CMK (cell line): ENCODE results near the gene ARHGAP42.

Experiments used
- DNase-seq: peaks from one replicate; pipeline ENCODE4 v3.0.0-alpha.2; 2010; ENCODE audit warnings: low read depth

ARHGAP42 gene

DNA sequence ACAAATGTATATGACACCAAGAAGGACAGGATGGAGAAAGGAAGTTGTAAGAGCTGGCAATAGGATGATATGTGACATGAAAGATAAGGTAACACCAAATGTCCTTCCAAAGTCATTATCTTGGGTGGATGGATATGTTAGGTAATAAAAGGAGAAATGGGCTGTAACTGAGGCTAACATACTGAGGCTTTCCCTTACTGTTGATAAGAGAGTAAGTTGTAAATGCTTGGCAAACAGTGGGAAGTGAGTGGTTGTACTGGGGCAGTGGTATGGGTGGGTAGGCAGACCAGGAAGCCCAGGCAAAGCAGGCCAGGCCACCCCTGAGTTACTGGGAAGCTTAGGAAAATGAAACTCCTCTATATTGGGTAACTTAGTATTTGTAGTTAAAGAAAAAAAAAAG, 73.7 kb downstream of the ARHGAP42 start:
- no peak for DNase-seq

DNA sequence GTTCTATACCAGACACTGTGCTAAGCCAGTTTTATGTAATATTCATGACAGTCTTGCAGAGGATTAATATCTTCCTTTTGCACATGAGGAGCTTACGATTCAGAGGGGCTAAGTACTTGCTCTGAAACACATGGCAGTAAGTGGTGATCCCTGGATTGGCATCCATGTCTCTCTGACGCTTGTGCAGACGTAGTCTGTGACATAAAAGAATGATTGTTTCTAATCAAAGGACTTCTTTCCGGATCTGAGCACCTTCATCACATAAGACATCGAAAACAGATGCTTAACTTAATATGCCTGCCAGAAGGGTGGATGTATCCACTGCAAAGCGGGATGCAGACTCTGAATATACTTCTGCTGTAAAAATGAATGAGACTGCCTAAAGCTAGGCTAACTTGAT, 74.8 kb downstream of the ARHGAP42 start:
- no peak for DNase-seq

DNA sequence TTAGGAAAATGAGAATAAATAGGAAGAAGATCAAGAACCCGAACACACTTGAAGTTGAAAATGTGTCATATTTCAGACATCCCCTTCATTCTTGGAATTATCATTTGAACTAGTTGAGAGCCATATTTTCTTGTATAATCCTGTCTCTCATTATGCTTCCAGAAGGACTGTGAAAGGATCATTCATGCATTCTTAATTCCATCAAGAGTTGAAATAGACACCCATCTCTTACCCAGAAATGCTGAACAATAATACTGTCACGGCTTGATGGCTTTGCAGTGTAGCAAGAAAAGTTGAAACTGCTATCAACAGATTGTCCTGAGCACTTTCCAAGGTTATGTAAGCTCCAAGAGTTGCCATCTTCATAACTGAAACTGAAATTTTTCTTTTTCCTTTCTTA, 79.7 kb downstream of the ARHGAP42 start:
- no peak for DNase-seq

DNA sequence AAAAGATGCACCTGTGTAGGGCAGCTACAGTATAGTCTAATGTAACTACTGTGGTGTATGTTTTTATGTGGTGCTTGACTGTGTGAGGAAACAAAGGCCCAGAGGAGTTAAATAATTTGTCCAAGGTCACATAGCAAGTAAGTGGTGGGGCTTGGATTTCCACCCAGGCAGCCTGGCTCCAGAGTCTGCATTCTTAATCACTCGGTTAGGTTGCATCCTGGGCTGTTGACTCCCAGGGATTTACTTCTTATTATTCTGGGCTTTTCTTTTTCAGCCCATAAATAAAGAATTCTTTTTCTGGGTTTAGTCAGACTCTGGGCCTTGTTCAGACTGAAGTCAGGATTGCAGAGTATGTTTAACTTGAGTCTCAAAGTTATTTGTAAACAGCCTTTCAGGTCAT, 82.1 kb downstream of the ARHGAP42 start:
- no peak for DNase-seq

DNA sequence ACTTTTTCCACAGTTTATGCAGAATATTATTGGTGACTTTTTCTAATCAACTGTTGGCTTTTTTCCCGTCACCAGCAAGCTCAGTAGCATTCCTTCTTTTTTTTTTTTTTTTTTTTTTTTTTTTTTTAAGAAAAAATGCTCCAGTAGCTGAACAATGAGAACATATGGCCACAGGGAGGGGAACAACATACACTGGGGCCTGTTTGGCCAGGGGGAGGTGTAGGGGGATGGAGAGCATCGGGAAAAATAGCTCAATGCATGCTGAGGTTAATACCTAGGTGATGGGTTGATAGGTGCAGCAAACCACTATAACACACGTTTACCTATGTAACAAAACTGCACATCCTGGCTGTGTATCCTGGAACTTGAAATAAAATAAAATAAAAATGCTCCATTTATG, 82.5 kb downstream of the ARHGAP42 start:
- no peak for DNase-seq

DNA sequence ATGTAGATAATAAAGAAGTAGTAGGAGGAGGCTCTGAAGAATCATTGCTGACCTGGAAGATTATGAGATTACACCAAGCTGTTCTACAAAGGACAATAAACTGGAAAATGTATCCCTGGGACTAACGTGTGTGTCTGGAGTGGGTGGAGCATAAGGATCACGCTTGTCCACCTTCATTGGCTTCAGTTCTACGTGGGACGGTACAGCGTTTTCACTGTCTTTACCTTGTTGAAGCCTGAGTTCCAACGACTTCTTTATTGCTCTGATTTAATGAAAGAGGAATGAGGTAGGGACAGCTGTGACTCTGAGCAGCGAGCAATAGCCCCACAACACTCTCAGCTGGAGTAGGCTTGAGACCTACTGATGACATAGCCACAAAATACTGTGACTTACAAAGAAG, 87.0 kb downstream of the ARHGAP42 start:
- no peak for DNase-seq

DNA sequence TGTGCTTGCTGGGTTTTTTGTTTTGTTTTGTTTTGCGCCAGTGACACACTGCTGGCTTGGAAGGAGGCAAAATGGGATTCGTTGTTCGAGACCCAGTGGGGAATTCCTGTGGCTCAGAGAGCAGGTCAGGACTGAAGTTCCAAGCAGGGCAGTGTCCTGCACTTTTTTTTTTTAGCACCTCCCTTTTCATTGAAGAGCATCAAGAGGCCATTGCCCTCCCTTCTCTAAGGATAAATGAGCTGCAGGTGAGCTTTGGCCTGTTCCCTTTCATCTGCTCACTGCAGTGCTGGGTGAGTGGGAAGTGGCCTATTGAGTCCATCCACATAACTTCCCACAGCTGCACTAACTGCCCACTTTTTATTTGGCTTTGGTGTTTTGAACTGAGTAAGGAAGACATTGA, 87.8 kb downstream of the ARHGAP42 start:
- no peak for DNase-seq

DNA sequence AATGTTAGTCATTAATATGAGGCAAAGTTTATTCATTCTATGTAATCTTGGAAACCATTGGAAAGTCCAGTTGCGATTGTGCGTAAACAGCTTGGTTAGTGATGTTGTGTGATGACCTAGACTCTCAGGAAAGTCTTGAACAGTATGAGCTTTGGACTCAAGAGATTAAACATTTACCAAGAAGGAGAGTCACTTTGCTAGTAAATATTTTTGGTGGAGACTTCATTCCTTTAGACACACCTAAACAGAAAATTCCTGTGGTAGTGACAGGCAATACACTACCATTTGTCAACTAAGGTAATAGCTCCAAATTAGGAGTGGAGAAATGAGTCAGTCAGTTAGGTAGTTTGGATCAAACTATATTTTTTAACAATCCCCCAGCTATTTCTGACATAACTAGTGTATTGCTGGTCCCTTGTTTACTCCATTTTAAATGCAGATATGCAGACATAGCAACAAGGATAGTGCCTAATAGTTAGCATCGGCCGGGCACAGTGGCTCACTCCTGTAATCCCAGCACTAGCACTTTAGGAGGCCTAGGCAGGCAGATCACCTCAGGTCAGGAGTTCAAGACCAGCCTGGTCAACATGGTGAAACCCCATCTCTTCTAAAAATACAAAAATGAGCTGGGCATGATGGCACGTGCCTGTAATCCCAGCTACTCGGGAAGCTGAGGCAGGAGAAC, 89.3 kb downstream of the ARHGAP42 start:
- DNase-seq, result no peak

DNA sequence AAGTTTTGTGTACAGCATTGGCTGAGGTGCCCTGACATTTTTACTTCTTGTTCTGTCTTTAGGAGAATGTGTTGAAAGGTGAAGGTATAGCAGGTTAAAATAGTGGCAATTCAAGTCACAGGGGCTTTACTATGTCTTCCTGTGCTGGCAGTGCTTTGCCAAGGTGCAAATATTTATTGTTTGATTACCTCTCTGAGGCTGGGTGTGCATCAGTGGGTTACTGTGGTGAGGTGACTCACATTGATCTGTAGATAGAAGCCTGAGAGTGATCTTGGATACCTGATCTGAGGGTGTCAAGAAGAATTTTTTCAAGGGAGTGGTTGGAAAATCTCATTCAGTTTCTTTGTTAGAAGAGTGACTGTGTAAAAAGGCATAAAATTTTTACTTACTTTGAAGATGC, 90.0 kb downstream of the ARHGAP42 start:
- no peak for DNase-seq

DNA sequence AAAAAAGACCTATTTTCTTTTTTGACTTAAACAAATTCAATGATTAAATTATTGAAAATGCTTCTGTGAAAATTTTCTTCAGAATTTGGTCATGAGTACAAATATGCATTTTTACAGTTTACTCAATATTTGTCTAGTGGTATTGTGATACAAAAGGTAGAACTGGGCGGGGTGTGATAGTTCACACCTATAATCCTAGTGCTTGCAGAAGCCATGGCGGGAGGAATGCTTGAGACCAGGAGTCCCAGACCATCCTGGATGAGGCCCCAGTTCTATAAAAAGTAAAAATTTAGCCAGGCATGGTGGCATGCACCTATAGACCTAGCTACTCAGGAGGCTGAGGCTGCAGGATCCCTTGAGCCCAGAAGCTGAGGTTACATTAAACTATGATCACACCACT, 90.6 kb downstream of the ARHGAP42 start:
- DNase-seq, result no peak

DNA sequence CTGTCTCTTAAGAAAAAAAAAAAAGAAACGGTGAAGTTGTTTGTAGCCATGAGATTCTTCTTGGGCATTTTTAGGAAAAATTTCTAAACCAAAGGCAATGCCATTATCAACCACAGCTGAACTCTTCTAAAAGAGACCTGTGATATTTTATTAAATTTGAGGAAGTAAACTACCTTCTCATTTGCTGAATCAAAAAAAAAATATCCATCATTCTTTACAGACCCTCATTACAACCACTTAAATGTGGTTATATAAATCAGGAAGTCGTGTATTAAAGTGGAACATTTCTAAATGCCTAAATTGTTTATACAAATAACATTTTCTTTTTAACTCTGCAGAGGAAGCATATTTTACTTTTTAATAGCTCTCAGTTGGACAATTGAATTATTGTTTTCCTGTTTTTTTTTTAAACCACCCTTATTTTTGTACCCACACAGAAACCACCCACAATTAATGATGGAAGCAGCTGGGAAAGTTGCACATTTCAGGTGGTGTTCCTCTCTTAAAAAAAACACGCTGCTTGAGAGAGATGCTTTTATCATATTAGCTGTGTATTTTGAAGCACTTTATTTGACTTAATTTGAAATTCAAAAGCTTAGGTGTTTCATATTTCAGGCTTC, 91.2 kb downstream of the ARHGAP42 start:
- no peak for DNase-seq

DNA sequence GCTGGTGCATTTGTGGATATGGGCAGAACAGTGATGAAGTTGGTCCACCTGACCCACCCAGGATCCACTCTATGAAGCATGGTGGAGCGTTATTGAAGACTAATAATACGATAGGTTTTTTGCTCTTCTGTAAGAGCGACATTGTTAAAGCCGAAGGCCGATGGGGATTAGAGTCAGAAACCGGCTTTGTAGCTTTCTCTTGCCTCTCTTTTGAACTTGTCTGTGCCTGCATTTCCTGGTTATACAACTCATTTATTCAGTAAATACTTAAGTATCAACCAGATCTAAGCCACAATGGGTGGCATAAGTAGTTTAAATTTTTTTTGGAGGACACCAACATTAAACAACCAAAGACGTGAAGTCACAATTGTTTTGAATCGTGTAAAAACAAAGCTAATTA, 93.4 kb downstream of the ARHGAP42 start:
- no peak for DNase-seq

DNA sequence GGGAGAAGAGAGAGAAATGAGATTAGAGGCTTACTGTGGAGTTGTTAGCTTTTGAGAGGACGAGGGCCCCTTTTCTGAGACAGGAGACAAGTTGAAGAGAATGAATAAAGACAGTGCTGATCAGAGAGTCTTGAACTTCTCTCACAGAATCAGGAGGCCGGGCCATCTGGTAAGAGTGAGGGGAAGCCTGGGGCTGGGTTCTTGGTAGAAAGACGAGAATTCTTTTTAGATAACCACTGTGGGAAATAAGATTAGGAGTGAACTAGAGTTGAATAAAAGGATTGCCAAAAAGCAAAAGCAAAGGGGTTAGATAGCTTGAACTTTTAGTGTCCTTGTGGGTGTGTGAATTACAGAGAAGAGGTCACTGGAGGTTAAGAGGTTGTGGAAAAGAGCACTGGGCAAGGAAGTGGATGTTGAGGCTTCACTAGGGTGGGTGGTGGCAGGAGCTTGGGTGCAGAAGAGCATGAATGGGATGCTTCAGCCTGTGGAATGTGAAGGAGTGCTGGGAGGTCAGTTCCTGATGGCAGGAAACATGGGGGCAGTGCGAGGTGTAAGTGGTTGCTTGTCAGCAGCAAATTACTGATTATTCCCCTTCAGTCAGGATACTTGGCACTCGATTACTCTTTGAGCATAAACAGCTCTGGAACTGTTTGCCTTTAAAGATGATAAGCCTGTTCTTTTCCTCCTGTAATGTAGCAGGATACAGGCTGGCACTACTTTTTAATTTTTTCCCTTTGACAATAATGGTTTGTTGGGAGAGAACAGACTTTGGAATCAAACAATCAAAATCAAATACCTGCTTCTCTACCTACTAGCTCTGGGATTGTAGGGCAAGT, 98.3 kb downstream of the ARHGAP42 start:
- DNase-seq, result no peak

DNA sequence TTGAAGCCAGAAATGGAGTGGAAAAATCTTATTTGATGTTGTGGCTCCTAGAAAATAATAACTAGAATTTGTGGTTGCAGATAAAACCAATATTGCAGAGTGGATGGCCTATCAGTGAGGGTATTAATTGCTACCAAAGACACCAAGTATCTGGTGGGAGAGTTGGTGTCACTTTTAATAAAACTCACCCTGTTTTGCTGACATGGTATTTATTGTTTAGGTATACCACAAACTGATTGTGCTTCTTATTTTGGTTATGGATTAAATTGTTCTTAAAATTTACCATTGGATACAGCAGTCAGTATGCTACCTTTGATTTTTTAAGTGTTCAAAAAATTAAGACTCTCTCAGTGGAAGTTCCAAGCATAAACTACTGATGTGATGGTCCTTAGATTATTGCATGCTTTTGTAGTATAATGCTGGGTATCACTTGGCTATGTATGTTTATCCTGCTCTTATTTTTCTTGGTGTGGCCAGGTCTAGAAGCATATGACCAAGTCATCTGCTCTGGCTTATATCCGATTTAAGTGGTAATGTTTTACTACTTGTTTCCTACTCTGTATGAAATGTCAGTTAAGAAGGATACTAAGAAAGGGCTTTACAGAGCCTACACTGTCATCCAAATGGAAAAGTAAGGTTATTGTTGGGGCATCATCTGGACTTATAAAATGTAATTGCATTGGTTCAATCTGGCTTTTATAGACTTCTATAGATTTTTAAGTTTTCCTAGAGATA, 101.6 kb downstream of the ARHGAP42 start:
- DNase-seq, result no peak

DNA sequence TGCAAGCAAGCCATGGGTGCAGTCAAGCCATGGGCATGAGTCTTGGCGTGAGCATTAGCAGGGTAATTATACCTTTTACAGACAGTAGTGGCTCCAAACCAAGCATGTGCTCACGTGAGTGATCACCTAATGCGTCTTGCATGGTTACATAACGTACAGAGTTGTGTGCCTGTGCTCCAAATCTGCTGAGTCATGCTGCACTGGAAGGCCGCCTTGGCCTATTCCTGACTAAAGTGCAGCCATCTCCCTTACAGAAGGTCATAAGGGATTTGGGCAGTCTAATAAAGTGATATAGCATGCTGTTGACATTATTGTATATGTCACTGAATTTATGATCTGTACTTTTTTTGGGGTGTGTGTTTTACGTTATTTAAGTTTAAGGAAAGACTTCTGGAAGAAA, 102.4 kb downstream of the ARHGAP42 start:
- DNase-seq, result no peak

DNA sequence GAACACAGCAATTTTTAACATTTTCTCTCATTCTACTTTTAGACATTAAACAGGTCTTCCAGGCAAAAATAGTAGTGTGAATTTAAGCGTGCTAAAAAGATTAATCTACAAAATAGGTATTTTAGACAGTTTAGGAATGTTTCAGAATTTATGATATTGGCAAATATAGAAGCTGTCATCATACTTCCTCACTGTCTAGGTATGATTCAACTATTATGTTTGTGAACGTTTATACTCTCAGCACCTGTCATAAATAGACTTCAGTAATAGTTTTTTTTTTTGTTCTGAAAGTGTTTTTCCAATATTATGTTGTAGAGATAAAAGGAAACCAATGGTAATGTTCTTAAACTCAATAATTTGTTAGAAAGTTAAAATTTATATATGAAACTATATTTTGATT, 103.0 kb downstream of the ARHGAP42 start:
- DNase-seq, result no peak

DNA sequence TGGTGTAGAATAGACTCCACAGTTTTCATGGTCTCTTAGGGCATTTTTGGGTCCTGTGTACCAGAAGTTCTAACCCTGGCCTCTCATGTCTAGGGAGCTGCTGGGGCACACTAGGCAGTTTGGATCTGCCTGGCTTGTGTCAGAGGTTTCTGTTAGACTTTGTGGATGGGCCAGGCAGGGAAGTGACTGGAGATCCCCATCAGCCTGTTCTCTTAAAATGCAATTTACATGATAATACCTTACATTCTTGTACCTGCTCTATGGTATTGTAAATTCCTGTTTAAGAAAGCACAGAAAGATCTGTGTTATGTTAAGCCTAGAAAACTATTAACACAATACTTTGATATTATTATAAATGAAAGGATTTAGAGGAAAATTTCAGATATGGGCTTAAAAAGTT, 104.0 kb downstream of the ARHGAP42 start:
- no peak for DNase-seq

DNA sequence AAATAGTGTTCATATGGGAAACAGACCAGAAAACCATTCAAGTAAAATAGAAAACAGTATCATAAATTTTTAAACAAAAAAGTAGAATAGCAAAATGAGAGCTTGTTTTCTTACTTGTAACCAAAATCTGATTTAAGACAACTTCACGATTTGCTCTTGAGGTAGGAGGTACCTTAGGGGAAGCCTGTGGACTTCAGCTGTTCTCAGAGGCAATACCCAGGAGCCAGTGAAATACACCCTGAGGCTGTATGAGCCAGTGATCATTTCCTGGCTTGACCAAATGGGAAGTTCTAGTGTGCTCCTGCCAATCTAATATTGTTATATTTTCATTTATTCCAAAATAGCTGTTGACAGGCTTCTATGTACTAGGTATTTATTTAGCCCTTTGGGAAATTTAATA, 104.8 kb downstream of the ARHGAP42 start:
- no peak for DNase-seq

DNA sequence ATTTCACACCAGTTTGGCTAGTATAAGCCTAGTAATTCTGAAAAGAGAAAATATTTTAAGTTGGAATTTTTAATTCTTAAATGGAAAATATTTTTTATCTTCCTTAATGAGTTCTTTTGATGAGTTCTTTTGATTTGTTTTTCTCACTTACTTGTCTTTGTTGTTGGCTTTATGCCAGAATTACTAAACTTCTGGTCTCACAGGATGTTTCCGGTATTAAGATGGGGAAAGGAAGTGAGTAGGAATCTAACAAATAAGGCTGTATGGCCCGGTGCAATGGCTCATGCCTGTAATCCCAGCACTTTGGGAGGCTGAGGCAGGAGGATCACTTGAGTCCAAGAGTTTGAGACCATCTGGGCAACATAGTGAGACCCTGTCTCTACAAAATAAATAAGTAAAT, 106.4 kb downstream of the ARHGAP42 start:
- no peak for DNase-seq

DNA sequence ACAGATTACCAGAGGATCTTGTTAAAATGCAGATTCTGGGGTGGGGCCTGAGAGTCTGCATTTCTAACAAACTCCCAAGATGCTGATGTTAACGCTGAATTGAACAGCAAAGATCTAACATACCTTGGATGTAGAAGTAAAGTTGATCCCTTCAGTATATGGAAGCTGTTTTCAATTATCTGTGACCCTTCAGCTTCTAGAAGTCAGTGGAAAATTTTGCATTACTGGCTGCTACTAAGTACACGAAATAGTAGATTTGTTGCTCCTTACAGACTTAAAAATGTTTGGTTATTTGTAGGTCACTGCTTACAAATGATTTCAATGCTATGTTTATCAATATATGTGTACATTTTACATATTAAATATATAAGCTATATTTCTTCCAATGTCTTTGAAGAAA, 107.4 kb downstream of the ARHGAP42 start:
- DNase-seq, result no peak

DNA sequence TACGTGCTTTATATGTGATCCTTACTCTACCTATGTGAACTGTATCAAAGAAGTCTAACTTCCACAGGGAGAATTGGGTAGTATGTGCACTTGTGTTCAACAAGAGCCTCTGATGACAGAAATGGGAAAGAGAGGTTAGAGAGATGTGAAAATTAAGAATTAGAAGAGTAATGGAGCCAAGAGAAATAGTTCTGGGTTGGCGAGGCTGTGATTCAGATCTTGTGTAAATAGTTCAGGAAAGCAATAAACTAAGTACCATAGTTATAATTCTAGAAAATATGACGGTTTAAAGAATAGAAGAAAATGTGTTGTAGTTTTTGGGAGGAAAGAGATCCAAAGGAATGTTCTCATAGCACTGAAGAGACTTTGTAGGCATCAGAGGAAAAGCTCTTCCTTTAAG, 112.4 kb downstream of the ARHGAP42 start:
- no peak for DNase-seq

DNA sequence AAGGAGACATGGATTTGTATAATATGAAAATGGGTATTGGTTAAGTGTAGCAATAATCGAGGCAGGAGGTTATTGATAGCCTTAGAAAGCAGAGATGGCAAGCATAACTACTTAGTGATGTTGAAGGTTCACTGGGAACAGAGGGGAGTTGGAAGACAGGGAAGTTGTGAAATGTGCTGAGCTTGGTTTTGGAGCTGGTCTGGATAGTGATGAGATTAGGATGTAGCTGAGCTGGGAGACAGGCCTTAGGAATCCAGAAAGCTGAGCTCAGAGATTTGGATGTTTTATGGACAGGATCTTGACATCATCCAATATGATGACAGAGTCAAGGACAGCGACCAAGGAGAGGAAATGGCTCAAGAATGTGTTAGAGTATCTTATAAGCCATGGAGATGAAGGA, 113.1 kb downstream of the ARHGAP42 start:
- no peak for DNase-seq
